ENCODE data around the gene HPSE2.

DNA sequence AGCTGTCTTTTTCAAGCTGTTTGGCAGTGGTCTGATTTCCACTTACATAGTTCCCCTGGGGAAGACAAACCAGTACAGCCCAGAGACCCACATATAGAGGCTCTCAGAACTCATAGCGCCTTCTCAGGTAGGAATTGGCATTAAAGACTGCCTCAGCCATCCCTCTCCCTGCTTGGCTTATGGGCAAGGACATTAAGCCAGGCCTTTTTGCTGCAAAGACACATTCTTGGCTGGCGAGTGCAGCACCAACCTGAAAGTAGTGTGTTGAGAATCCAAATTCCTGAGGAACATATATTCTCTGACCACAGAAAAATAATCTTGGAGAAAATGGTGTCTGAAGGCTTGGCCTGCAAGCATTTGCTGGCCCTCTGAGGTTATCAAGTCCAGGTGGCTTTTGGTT is 749.7 kb downstream of the HPSE2 start:
- TF ChIP-seq RARB (CRISPR knock-in tag; IDR thresholded peaks at IDR 0.05) (no peak), POLR2A (IDR thresholded peaks at IDR 0.05; ENCODE audit: low read length) (no peak), RFX5 (IDR thresholded peaks at IDR 0.05) (no peak), NPAS2 (CRISPR knock-in tag; IDR thresholded peaks at IDR 0.05; ENCODE audit: borderline replicate concordance) (no peak), RCOR1 (IDR thresholded peaks at IDR 0.05; ENCODE audit: low read depth, low read length) (no peak), SMC3 (IDR thresholded peaks at IDR 0.05) (no peak)
- TF ChIP-seq, protein P1, sequence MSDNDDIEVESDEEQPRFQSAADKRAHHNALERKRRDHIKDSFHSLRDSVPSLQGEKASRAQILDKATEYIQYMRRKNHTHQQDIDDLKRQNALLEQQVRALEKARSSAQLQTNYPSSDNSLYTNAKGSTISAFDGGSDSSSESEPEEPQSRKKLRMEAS (IDR thresholded peaks at IDR 0.05), result no peak
- TF ChIP-seq, protein P2, sequence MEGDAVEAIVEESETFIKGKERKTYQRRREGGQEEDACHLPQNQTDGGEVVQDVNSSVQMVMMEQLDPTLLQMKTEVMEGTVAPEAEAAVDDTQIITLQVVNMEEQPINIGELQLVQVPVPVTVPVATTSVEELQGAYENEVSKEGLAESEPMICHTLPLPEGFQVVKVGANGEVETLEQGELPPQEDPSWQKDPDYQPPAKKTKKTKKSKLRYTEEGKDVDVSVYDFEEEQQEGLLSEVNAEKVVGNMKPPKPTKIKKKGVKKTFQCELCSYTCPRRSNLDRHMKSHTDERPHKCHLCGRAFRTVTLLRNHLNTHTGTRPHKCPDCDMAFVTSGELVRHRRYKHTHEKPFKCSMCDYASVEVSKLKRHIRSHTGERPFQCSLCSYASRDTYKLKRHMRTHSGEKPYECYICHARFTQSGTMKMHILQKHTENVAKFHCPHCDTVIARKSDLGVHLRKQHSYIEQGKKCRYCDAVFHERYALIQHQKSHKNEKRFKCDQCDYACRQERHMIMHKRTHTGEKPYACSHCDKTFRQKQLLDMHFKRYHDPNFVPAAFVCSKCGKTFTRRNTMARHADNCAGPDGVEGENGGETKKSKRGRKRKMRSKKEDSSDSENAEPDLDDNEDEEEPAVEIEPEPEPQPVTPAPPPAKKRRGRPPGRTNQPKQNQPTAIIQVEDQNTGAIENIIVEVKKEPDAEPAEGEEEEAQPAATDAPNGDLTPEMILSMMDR (IDR thresholded peaks at IDR 0.05), result no peak
- TF ChIP-seq, protein P3, sequence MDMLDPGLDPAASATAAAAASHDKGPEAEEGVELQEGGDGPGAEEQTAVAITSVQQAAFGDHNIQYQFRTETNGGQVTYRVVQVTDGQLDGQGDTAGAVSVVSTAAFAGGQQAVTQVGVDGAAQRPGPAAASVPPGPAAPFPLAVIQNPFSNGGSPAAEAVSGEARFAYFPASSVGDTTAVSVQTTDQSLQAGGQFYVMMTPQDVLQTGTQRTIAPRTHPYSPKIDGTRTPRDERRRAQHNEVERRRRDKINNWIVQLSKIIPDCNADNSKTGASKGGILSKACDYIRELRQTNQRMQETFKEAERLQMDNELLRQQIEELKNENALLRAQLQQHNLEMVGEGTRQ (IDR thresholded peaks at IDR 0.05), result no peak

Measured in A549 (cell line).